Activated CD4-positive, alpha-beta T cell treated with anti-CD3 and anti-CD28 coated beads, Interleukin-2, amount 50 U/mL, for 24 hours (primary cell): ENCODE results near the gene TBC1D13.
A peak's percentile ranks its signal among the peaks of the same experiment; 100 is the strongest.
"Not testable (repeated sequence)": the region's sequence is repeated elsewhere in the genome, so short reads cannot be mapped to it uniquely, and the experiment has no call there.

Experiments used
- DNase-seq, 2 donors: peaks; one replicate each; pipeline ENCODE4 v3.0.0-alpha.2; 2020; ENCODE audit warnings: low read depth in 1 of 2, low spot score in 1 of 2

Gene TBC1D13

GRCh38 chr9:128786681-128787601 is at the start of gene TBC1D13:
TSS of gene TBC1D13 (plus strand) at chr9:128787253. CDS start at chr9:128787354, 101 bp downstream.
- DNase-seq: peak; percentile 85 to 88

- DNase-seq: no peak
These were observed 44.7 kb upstream of the TBC1D13 start for GRCh38 chr9:128742401-128742800.

- DNase-seq: no peak
These were observed 43.6 kb upstream of the TBC1D13 start for GRCh38 chr9:128743421-128743820.

- no peak for DNase-seq
These were observed 39.8 kb upstream of the TBC1D13 start for GRCh38 chr9:128747241-128747640.

- DNase-seq: no peak
These were observed 36.0 kb upstream of the TBC1D13 start for GRCh38 chr9:128750926-128751595.

GRCh38 chr9:128753627-128754026 is 33.4 kb upstream of the TBC1D13 start:
- no peak for DNase-seq

- no peak for DNase-seq
These were observed 29.5 kb upstream of the TBC1D13 start for GRCh38 chr9:128757602-128758001.

GRCh38 chr9:128762671-128763449 is 24.2 kb upstream of the TBC1D13 start:
- DNase-seq: no peak

GRCh38 chr9:128764361-128764760 is 22.7 kb upstream of the TBC1D13 start:
- DNase-seq: no peak

- no peak for DNase-seq
These were observed 21.6 kb upstream of the TBC1D13 start for GRCh38 chr9:128765499-128765898.

GRCh38 chr9:128768606-128769005 is 18.4 kb upstream of the TBC1D13 start:
- DNase-seq: no peak

GRCh38 chr9:128770286-128771030 is 16.6 kb upstream of the TBC1D13 start:
- no peak for DNase-seq

- no peak for DNase-seq
These were observed 15.8 kb upstream of the TBC1D13 start for GRCh38 chr9:128771094-128771721.

GRCh38 chr9:128771745-128772519 is 15.1 kb upstream of the TBC1D13 start, which contains the start of gene ZER1:
TSS of gene ZER1 (minus strand) at chr9:128771927. CDS start at chr9:128755565, 16,362 bp downstream.
- DNase-seq: peak; percentile 90

GRCh38 chr9:128773049-128773448 is 14.0 kb upstream of the TBC1D13 start:
- DNase-seq: no peak

GRCh38 chr9:128774804-128775203 is 12.2 kb upstream of the TBC1D13 start:
- DNase-seq: no peak

- not testable (repeated sequence) for DNase-seq
These were observed 7.0 kb upstream of the TBC1D13 start for GRCh38 chr9:128780093-128780492.

GRCh38 chr9:128781187-128782070 is 5.6 kb upstream of the TBC1D13 start:
- no peak for DNase-seq
